ENCODE measurements around the gene MAP6. TPM values are rescaled to one million over a fixed set of nuclear protein-coding genes. Genes with fewer than 3 reads are reported as not detected.

The MAP6 gene
- total RNA-seq, 1 experiment from 2014 or later, result not detected

- ChIA-PET POLR2A (ENCODE audit: unreplicated experiment) (no interaction called here), CTCF (no interaction called here)
- intact Hi-C loops (cut with micrococcal nuclease; ENCODE audit: unreplicated experiment), result no loop called here
- Histone ChIP-seq H3K27ac (no peak overlapping the region), H3K9me2 (ENCODE audit: insufficient read depth) (no peaks in the 10 kb centered on the region), H3K27me3 (ENCODE audit: insufficient read depth, low read depth) (no peaks in the 10 kb centered on the region), H3K4me3 (no peak overlapping the region), H3K4me2 (no peak overlapping the region), H3K36me3 (ENCODE audit: low read depth) (no peaks in the 10 kb centered on the region), H3K4me1 (replicated peaks; ENCODE audit: insufficient read depth) (peaks cover 23% of the 10 kb centered on the region), H2AFZ (no peak overlapping the region), H3F3A (ENCODE audit: insufficient read depth, low read depth) (peaks cover 17% of the 10 kb centered on the region; the same call in 1 of the 2 replicates), H3K9me3 (ENCODE audit: insufficient read depth, low read depth) (no peaks in the 10 kb centered on the region), H3K79me2 (ENCODE audit: low read depth) (peaks cover 11% of the 10 kb centered on the region), H4K20me1 (ENCODE audit: insufficient read depth) (no peaks in the 10 kb centered on the region)
- TF ChIP-seq EZH2 (IDR thresholded peaks at IDR 0.05; ENCODE audit: low read depth), result no peak
- TF ChIP-seq CTCF (conservative IDR thresholded peaks at IDR 0.05), result no peak
- no TSS peak for BruUV-seq (replicated peaks)
- no peak for DNase-seq
Measured at GRCh38 chr11:75557666-75558494, 111.0 kb downstream of the MAP6 start.

- H4K20me1 ChIP-seq (ENCODE audit: insufficient read depth), result no peaks in the 10 kb centered on the region
- no TSS peak for BruUV-seq (replicated peaks)
Measured at GRCh38 chr11:75556275-75556674, 112.6 kb downstream of the MAP6 start.

GRCh38 chr11:75555079-75555811 is 113.6 kb downstream of the MAP6 start:
- intact Hi-C loops (cut with micrococcal nuclease; ENCODE audit: unreplicated experiment), result no loop called here
- Histone ChIP-seq H3K27me3 (ENCODE audit: insufficient read depth, low read depth) (no peaks in the 10 kb centered on the region), H3K4me2 (no peak overlapping the region), H3K79me2 (ENCODE audit: low read depth) (no peaks in the 10 kb centered on the region), H3K27ac (no peak overlapping the region), H3F3A (ENCODE audit: insufficient read depth, low read depth) (0 out of 2 replicates have a peak, but pooled peaks cover 5% of the 10 kb centered on the region), H2AFZ (no peak overlapping the region), H3K9me3 (ENCODE audit: insufficient read depth, low read depth) (no peaks in the 10 kb centered on the region), H4K20me1 (ENCODE audit: insufficient read depth) (no peaks in the 10 kb centered on the region), H3K9me2 (ENCODE audit: insufficient read depth) (no peaks in the 10 kb centered on the region), H3K36me3 (ENCODE audit: low read depth) (no peaks in the 10 kb centered on the region), H3K4me1 (replicated peaks; ENCODE audit: insufficient read depth) (peaks cover 14% of the 10 kb centered on the region), H3K4me3 (no peak overlapping the region)
- TF ChIP-seq EZH2 (IDR thresholded peaks at IDR 0.05; ENCODE audit: low read depth), result no peak
- TF ChIP-seq CTCF (conservative IDR thresholded peaks at IDR 0.05), result no peak
- no peak for DNase-seq
- ChIA-PET CTCF (no interaction called here), POLR2A (ENCODE audit: unreplicated experiment) (no interaction called here)
- no TSS peak for BruUV-seq (replicated peaks)

More at GRCh38 chr11:75556275-75556674, 112.6 kb downstream of the MAP6 start:
- Histone ChIP-seq H2AFZ (no peak overlapping the region), H3F3A (ENCODE audit: insufficient read depth, low read depth) (peaks cover 14% of the 10 kb centered on the region; the same call in 1 of the 2 replicates), H3K79me2 (ENCODE audit: low read depth) (no peaks in the 10 kb centered on the region), H3K4me2 (no peak overlapping the region), H3K36me3 (ENCODE audit: low read depth) (no peaks in the 10 kb centered on the region), H3K4me1 (replicated peaks; ENCODE audit: insufficient read depth) (peaks cover 18% of the 10 kb centered on the region), H3K4me3 (no peak overlapping the region), H3K9me2 (ENCODE audit: insufficient read depth) (no peaks in the 10 kb centered on the region), H3K9me3 (ENCODE audit: insufficient read depth, low read depth) (no peaks in the 10 kb centered on the region), H3K27me3 (ENCODE audit: insufficient read depth, low read depth) (no peaks in the 10 kb centered on the region), H3K27ac (no peak overlapping the region)
- POLR2A ChIA-PET (ENCODE audit: unreplicated experiment), result no interaction called here
- TF ChIP-seq EZH2 (IDR thresholded peaks at IDR 0.05; ENCODE audit: low read depth) (no peak), CTCF (conservative IDR thresholded peaks at IDR 0.05) (no peak)
- no peak for DNase-seq
- CTCF ChIA-PET, result no interaction called here
- intact Hi-C loops (cut with micrococcal nuclease; ENCODE audit: unreplicated experiment), result no loop called here

All from PC-9 (cell line).